ENCODE results near the gene UVRAG. TPM values are rescaled to one million over a fixed set of nuclear protein-coding genes. Genes with fewer than 3 reads are reported as not detected.
A peak's percentile ranks its signal among the peaks of the same experiment; 100 is the strongest.

The UVRAG gene
- total and polyA plus RNA-seq, 5 experiments from 2014 or later = 8.9 to 22.3 (median 12.6) TPM

GRCh38 chr11:76158394-76159302 lies 343.6 kb downstream of the UVRAG start:
- H3K4me3 Mint-ChIP-seq = no peak overlapping the region
- no peaks in the 10 kb centered on the region for H3K9me3 Mint-ChIP-seq
- no peak for ATAC-seq
- peak in 1 of 10 donors; percentile 51 for DNase-seq
- POLR2A ChIA-PET = no interaction called here
- no peaks in the 10 kb centered on the region for H3K36me3 Mint-ChIP-seq
- no peak overlapping the region for H3K27ac Mint-ChIP-seq
- peaks cover 0 to 4% (median 2%) of the 10 kb centered on the region in 5 donors for H3K27me3 Mint-ChIP-seq
- H3K4me1 Mint-ChIP-seq = peaks cover 0 to 4% (median under 1%) of the 10 kb centered on the region in 4 donors

GRCh38 chr11:76159303-76159937 lies 344.4 kb downstream of the UVRAG start:
- no peak overlapping the region for H3K4me3 Mint-ChIP-seq
- POLR2A ChIA-PET = no interaction called here
- peaks cover 0 to 4% (median 2%) of the 10 kb centered on the region in 5 donors for H3K27me3 Mint-ChIP-seq
- H3K27ac Mint-ChIP-seq = no peak overlapping the region
- no peaks in the 10 kb centered on the region for H3K4me1 Mint-ChIP-seq
- ATAC-seq = no peak
- no peaks in the 10 kb centered on the region for H3K9me3 Mint-ChIP-seq
- DNase-seq = peak in 1 of 10 donors; percentile 50
- H3K36me3 Mint-ChIP-seq = no peaks in the 10 kb centered on the region

GRCh38 chr11:76159983-76160661 lies 345.1 kb downstream of the UVRAG start:
- no peak overlapping the region for H3K4me3 Mint-ChIP-seq
- DNase-seq = peak in 1 of 10 donors; percentile 53
- peaks cover 0 to 4% (median 2%) of the 10 kb centered on the region in 5 donors for H3K27me3 Mint-ChIP-seq
- H3K27ac Mint-ChIP-seq = no peak overlapping the region
- H3K9me3 Mint-ChIP-seq = no peaks in the 10 kb centered on the region
- H3K4me1 Mint-ChIP-seq = no peaks in the 10 kb centered on the region
- no peak for ATAC-seq
- POLR2A ChIA-PET = no interaction called here
- H3K36me3 Mint-ChIP-seq = no peaks in the 10 kb centered on the region

GRCh38 chr11:76160856-76161255 lies 345.8 kb downstream of the UVRAG start:
- H3K9me3 Mint-ChIP-seq = no peaks in the 10 kb centered on the region
- no peak overlapping the region for H3K4me3 Mint-ChIP-seq
- no peaks in the 10 kb centered on the region for H3K4me1 Mint-ChIP-seq
- ATAC-seq = no peak
- POLR2A ChIA-PET = no interaction called here
- H3K27me3 Mint-ChIP-seq = peaks cover 0 to 4% (median 2%) of the 10 kb centered on the region in 5 donors
- H3K36me3 Mint-ChIP-seq = no peaks in the 10 kb centered on the region
- peak in 1 of 10 donors; percentile 27 for DNase-seq
- no peak overlapping the region for H3K27ac Mint-ChIP-seq

GRCh38 chr11:76161261-76161961 lies 346.4 kb downstream of the UVRAG start:
- H3K27me3 Mint-ChIP-seq = peaks cover 0 to 3% (median 2%) of the 10 kb centered on the region in 5 donors
- no peak overlapping the region for H3K27ac Mint-ChIP-seq
- no peak for ATAC-seq
- peak in 1 of 10 donors; percentile 56 for DNase-seq
- H3K36me3 Mint-ChIP-seq = no peaks in the 10 kb centered on the region
- POLR2A ChIA-PET = no interaction called here
- H3K9me3 Mint-ChIP-seq = no peaks in the 10 kb centered on the region
- H3K4me1 Mint-ChIP-seq = no peaks in the 10 kb centered on the region
- H3K4me3 Mint-ChIP-seq = no peak overlapping the region

GRCh38 chr11:76162336-76163288 lies 347.6 kb downstream of the UVRAG start:
- Mint-ChIP-seq H3K4me3 (no peak overlapping the region), H3K4me1 (no peaks in the 10 kb centered on the region), H3K36me3 (no peaks in the 10 kb centered on the region), H3K27ac (no peak overlapping the region), H3K9me3 (no peaks in the 10 kb centered on the region), H3K27me3 (peaks cover 0 to 2% (median 0%) of the 10 kb centered on the region in 5 donors)
- DNase-seq (peak in 1 of 10 donors; percentile 50), ATAC-seq (no peak)
- POLR2A ChIA-PET = no interaction called here

- Mint-ChIP-seq H3K27me3 (no peaks in the 10 kb centered on the region), H3K4me3 (no peak overlapping the region), H3K4me1 (no peaks in the 10 kb centered on the region), H3K9me3 (no peaks in the 10 kb centered on the region), H3K36me3 (no peaks in the 10 kb centered on the region), H3K27ac (no peak overlapping the region)
- ATAC-seq (no peak), DNase-seq (peak in 1 of 10 donors; percentile 59)
- POLR2A ChIA-PET = no interaction called here
Measured at GRCh38 chr11:76163289-76163880, 348.4 kb downstream of the UVRAG start.

GRCh38 chr11:76164081-76164480 lies 349.1 kb downstream of the UVRAG start:
- Mint-ChIP-seq H3K27ac (no peak overlapping the region), H3K4me1 (no peaks in the 10 kb centered on the region), H3K27me3 (no peaks in the 10 kb centered on the region), H3K9me3 (no peaks in the 10 kb centered on the region), H3K4me3 (no peak overlapping the region), H3K36me3 (no peaks in the 10 kb centered on the region)
- DNase-seq (peak in 1 of 10 donors; percentile 53), ATAC-seq (no peak)
- POLR2A ChIA-PET = no interaction called here

- H3K9me3 Mint-ChIP-seq = no peaks in the 10 kb centered on the region
- DNase-seq = peak in 1 of 10 donors; percentile 24
- no peak overlapping the region for H3K27ac Mint-ChIP-seq
- POLR2A ChIA-PET = no interaction called here
- H3K36me3 Mint-ChIP-seq = no peaks in the 10 kb centered on the region
- no peaks in the 10 kb centered on the region for H3K27me3 Mint-ChIP-seq
- H3K4me1 Mint-ChIP-seq = no peaks in the 10 kb centered on the region
- no peak for ATAC-seq
- H3K4me3 Mint-ChIP-seq = no peak overlapping the region
Measured at GRCh38 chr11:76164861-76165751, 350.1 kb downstream of the UVRAG start.

- peak overlapping the region in 1 of 10 donors; percentile 33 for H3K27ac Mint-ChIP-seq
- H3K9me3 Mint-ChIP-seq = no peaks in the 10 kb centered on the region
- DNase-seq (no peak), ATAC-seq (no peak)
- no peaks in the 10 kb centered on the region for H3K36me3 Mint-ChIP-seq
- POLR2A ChIA-PET = no interaction called here
- H3K4me3 Mint-ChIP-seq = no peak overlapping the region
- no peaks in the 10 kb centered on the region for H3K27me3 Mint-ChIP-seq
- no peaks in the 10 kb centered on the region for H3K4me1 Mint-ChIP-seq
Measured at GRCh38 chr11:76166314-76166713, 351.3 kb downstream of the UVRAG start.

- Mint-ChIP-seq H3K27me3 (peaks cover 0 to 4% (median 0%) of the 10 kb centered on the region in 5 donors), H3K27ac (no peak overlapping the region), H3K4me3 (no peak overlapping the region), H3K36me3 (no peaks in the 10 kb centered on the region), H3K4me1 (no peaks in the 10 kb centered on the region), H3K9me3 (no peaks in the 10 kb centered on the region)
- DNase-seq (no peak), ATAC-seq (no peak)
- POLR2A ChIA-PET = no interaction called here
Measured at GRCh38 chr11:76167590-76167989, 352.6 kb downstream of the UVRAG start.
